NCI-H69 (cell line): ENCODE data around the gene MTFP1.
"Not testable (repeated sequence)": the region's sequence is repeated elsewhere in the genome, so short reads cannot be mapped to it uniquely, and the experiment has no call there.

Source experiments
- DNase-seq: peaks from one replicate; lab custom pipeline; 2025; lab: John Stamatoyannopoulos, UW

Gene MTFP1

GRCh38 chr22:30402028-30402765 is 23.4 kb upstream of the MTFP1 start:
- DNase-seq, result no peak

- not testable (repeated sequence) for DNase-seq
These were observed 22.8 kb upstream of the MTFP1 start for GRCh38 chr22:30402766-30403104.

- DNase-seq, result no peak
These were observed 21.3 kb upstream of the MTFP1 start for GRCh38 chr22:30404307-30404706.

GRCh38 chr22:30405731-30406130 is 19.8 kb upstream of the MTFP1 start:
- no peak for DNase-seq

GRCh38 chr22:30406400-30406799 is 19.2 kb upstream of the MTFP1 start:
- no peak for DNase-seq

GRCh38 chr22:30408388-30409102 is 17.0 kb upstream of the MTFP1 start:
- DNase-seq, result no peak

GRCh38 chr22:30411780-30412179 is 13.8 kb upstream of the MTFP1 start:
- DNase-seq, result no peak

- no peak for DNase-seq
These were observed 12.6 kb upstream of the MTFP1 start for GRCh38 chr22:30413001-30413400.

GRCh38 chr22:30413745-30414524 is 11.6 kb upstream of the MTFP1 start:
- no peak for DNase-seq

GRCh38 chr22:30414525-30415047 is 11.0 kb upstream of the MTFP1 start:
- DNase-seq, result no peak

- no peak for DNase-seq
These were observed 9.2 kb upstream of the MTFP1 start for GRCh38 chr22:30416403-30416802.

GRCh38 chr22:30416837-30417236 is 8.7 kb upstream of the MTFP1 start:
- DNase-seq, result no peak

- DNase-seq, result no peak
These were observed 5.0 kb upstream of the MTFP1 start for GRCh38 chr22:30420347-30421125.

- DNase-seq, result no peak
These were observed 3.7 kb upstream of the MTFP1 start for GRCh38 chr22:30421695-30422480.

- DNase-seq, result peak; percentile 92
These were observed 2.9 kb upstream of the MTFP1 start for GRCh38 chr22:30422481-30423300.

- DNase-seq, result peak; percentile 91
These were observed 2.1 kb upstream of the MTFP1 start for GRCh38 chr22:30423301-30423958.

- peak; percentile 100 for DNase-seq
These were observed 1.5 kb upstream of the MTFP1 start for GRCh38 chr22:30423959-30424533.

- peak; percentile 57 for DNase-seq
These were observed 838 bp upstream of the MTFP1 start for GRCh38 chr22:30424534-30425326.

GRCh38 chr22:30425327-30425615 is 297 bp upstream of the MTFP1 start:
- DNase-seq, result no peak
